HUES6 (cell line): ENCODE data around the gene PPP4R2.
"Not testable (repeated sequence)": the region's sequence is repeated elsewhere in the genome, so short reads cannot be mapped to it uniquely, and the experiment has no call there.

Source experiments
- H3K27ac ChIP-seq: 2 replicates; pipeline ENCODE4 v1.7.0; 2013; ENCODE audit warnings: low read depth, mild to moderate bottlenecking, low read length, inconsistent platforms
- H3K27me3 ChIP-seq: 2 replicates; pipeline ENCODE4 v1.6.1; 2013; ENCODE audit warnings: low read length; ENCODE audit not compliant: control insufficient read depth, insufficient read depth
- H3K36me3 ChIP-seq: 2 replicates; pipeline ENCODE4 v1.6.1; 2013; ENCODE audit warnings: low read length; ENCODE audit not compliant: control insufficient read depth, insufficient read depth
- H3K4me1 ChIP-seq: 2 replicates; pipeline ENCODE4 v1.6.1; 2013; ENCODE audit warnings: low read length; ENCODE audit not compliant: control insufficient read depth, insufficient read depth
- H3K4me3 ChIP-seq: 2 replicates; pipeline ENCODE4 v1.5.1; 2013; ENCODE audit warnings: low read depth, low read length
- H3K9ac ChIP-seq: one replicate; pipeline ENCODE4 v1.6.1; 2013; ENCODE audit warnings: mild to moderate bottlenecking, low read length
- H3K9me3 ChIP-seq: 2 replicates; pipeline ENCODE4 v1.6.1; 2013; ENCODE audit warnings: low read depth, low read length; ENCODE audit not compliant: control insufficient read depth, insufficient read depth

Gene PPP4R2

GRCh38 chr3:72999951-73000350 is 3.3 kb downstream of the PPP4R2 start:
- peaks cover 61% of the 10 kb centered on the region for H3K36me3 ChIP-seq

DNA sequence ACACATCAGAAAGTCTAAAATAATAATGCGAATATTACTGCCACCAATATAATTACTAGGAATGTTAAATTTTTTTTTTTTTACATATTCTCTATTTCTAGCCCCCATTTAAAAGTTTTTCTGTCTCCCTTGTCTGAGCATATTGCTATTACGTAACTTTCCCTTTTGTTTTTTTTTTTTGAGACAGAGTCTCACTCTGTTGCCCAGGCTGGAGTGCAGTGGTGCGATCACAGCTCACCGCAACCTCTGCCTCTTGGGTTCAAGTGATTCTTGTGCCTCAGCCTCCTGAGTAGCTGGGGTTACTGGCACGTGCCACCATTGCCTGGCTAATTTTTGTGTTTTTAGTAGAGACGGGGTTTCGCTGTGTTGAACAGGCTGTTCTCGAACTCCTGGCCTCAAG is 6.4 kb downstream of the PPP4R2 start:
- H3K27ac ChIP-seq, H3K27me3 ChIP-seq, H3K4me3 ChIP-seq, H3K9ac ChIP-seq, H3K9me3 ChIP-seq: not testable (repeated sequence)
- peaks cover 81% of the 10 kb centered on the region for H3K36me3 ChIP-seq
- H3K4me1 ChIP-seq: peaks cover 20% of the 10 kb centered on the region

More at GRCh38 chr3:72999951-73000350, 3.3 kb downstream of the PPP4R2 start:
- H3K9me3 ChIP-seq: no peaks in the 10 kb centered on the region
- no peak overlapping the region for H3K9ac ChIP-seq
- H3K27ac ChIP-seq: no peak overlapping the region
- H3K4me3 ChIP-seq: peak overlapping the region; percentile 99; the same call in 1 of the 2 replicates
- no peaks in the 10 kb centered on the region for H3K27me3 ChIP-seq
- peaks cover 23% of the 10 kb centered on the region for H3K4me1 ChIP-seq

GRCh38 chr3:73004316-73004715 is 7.7 kb downstream of the PPP4R2 start:
- Histone ChIP-seq H3K4me1 (peaks cover 14% of the 10 kb centered on the region; the same call in 1 of the 2 replicates), H3K27me3 (no peaks in the 10 kb centered on the region), H3K36me3 (peaks cover 69% of the 10 kb centered on the region), H3K27ac (no peak overlapping the region), H3K9me3 (no peaks in the 10 kb centered on the region), H3K9ac (no peak overlapping the region), H3K4me3 (no peak overlapping the region)

DNA sequence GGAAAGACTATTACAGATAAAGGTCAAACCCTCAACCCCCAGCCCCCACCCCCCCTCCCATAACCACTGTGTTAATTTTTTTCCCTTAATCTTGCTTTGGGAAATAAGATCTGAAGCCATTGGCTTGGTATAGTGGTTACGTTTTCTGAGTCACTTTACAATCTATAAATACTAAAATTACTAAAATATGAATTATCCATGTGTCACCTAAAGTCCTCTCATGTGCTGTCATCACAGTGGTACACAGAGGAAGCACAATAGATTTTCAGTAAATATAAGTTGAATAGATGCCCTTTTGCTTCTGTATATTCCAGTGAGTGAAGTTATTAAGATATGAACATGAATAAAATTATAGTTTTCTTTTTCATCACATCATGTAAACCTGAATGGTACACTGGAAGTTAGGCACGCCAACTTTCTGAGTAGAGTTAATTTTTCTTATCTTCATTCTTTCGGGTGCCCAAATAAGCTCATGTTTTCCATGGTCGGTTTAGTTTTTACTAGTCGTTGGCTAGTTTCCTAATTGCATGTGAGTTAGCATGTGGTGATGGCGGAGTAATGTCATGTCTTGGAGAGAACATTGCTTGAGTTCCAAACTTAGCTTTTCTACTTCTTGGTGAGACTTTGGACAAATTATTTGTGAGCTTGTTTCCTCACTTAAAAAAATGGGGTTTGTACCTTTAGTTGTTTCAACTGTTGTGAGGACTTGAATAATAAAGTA is 11.5 kb downstream of the PPP4R2 start:
- Histone ChIP-seq H3K9me3 (no peaks in the 10 kb centered on the region), H3K4me1 (0 out of 2 replicates have a peak, but pooled peaks cover 13% of the 10 kb centered on the region), H3K9ac (no peak overlapping the region), H3K4me3 (no peak overlapping the region), H3K27ac (no peak overlapping the region), H3K27me3 (no peaks in the 10 kb centered on the region), H3K36me3 (peaks cover 38% of the 10 kb centered on the region)

DNA sequence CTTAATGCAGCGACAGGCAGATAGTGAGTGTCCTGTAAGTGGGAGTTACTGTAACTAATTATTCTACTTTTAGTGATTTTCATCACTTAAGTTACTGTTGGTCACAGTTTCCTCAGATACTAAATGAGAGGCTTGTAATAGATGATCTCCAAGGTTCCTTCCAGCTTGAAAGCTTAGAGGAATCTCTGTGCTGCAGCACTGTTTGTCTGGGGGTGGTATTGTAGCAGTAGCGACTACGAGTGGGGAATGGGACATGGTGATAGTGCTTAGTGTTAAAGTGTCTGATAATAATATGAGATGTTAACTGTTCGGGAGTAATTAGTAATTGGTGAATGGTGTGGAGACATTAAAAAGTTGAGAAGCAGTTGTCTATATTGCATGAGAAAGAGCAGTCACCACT is 12.4 kb downstream of the PPP4R2 start:
- H3K9me3 ChIP-seq: no peaks in the 10 kb centered on the region
- 0 out of 2 replicates have a peak, but pooled peaks cover 13% of the 10 kb centered on the region for H3K4me1 ChIP-seq
- H3K9ac ChIP-seq: no peak overlapping the region
- H3K4me3 ChIP-seq: no peak overlapping the region
- no peak overlapping the region for H3K27ac ChIP-seq
- H3K27me3 ChIP-seq: no peaks in the 10 kb centered on the region
- H3K36me3 ChIP-seq: peaks cover 31% of the 10 kb centered on the region

DNA sequence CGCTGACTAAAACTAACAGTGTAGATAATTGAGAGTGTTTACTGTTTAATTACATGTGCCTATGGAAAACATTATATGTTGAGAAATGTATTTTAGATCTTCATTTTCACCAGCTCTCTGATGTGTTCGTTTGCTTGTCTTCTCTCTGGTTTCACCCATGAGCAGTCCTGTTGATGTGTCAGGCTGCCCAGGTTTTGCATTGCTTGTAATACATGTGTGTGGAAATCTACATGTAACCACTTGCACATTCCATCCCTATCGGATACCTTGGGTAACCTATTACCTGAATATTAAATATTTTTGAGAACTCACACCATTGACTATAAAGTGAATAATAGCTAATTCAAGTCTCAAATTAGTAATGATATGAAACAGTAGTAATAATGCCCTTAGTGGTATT is 13.1 kb downstream of the PPP4R2 start:
- peaks cover 24% of the 10 kb centered on the region for H3K36me3 ChIP-seq
- no peak overlapping the region for H3K9ac ChIP-seq
- H3K4me1 ChIP-seq: 0 out of 2 replicates have a peak, but pooled peaks cover 13% of the 10 kb centered on the region
- no peak overlapping the region for H3K27ac ChIP-seq
- no peaks in the 10 kb centered on the region for H3K27me3 ChIP-seq
- no peak overlapping the region for H3K4me3 ChIP-seq
- H3K9me3 ChIP-seq: no peaks in the 10 kb centered on the region

DNA sequence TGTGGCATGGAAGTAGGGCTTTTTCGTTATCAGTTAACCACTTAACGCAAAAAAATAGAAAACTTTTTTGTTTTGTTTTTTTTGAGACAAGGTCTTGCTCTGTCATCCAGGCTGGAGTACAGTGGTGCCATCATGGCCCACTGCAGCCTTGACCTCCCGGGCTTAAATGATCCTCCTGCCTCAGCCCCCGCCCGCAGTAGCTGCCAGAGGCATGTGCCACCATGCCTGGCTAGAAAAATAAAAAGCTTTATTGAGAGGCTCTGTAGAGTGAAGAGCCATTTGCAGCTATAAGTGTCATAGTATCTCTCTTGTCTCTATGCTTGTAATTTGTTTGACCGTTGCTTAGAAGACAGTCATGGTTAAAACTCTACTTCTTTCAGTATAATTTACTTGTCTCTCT is 13.5 kb downstream of the PPP4R2 start:
- Histone ChIP-seq H3K36me3 (peaks cover 25% of the 10 kb centered on the region), H3K9ac (no peak overlapping the region), H3K9me3 (no peaks in the 10 kb centered on the region), H3K4me3 (no peak overlapping the region), H3K4me1 (0 out of 2 replicates have a peak, but pooled peaks cover 13% of the 10 kb centered on the region), H3K27ac (no peak overlapping the region), H3K27me3 (no peaks in the 10 kb centered on the region)

- peaks cover 10% of the 10 kb centered on the region; the same call in 1 of the 2 replicates for H3K4me1 ChIP-seq
- H3K36me3 ChIP-seq: peaks cover 6% of the 10 kb centered on the region
- H3K9me3 ChIP-seq: no peaks in the 10 kb centered on the region
- no peak overlapping the region for H3K4me3 ChIP-seq
- H3K9ac ChIP-seq: no peak overlapping the region
- H3K27me3 ChIP-seq: no peaks in the 10 kb centered on the region
- no peak overlapping the region for H3K27ac ChIP-seq
These were observed 21.7 kb downstream of the PPP4R2 start for GRCh38 chr3:73018298-73018697.

- H3K27me3 ChIP-seq: no peaks in the 10 kb centered on the region
- no peaks in the 10 kb centered on the region for H3K9me3 ChIP-seq
- no peak overlapping the region for H3K4me3 ChIP-seq
- peaks cover 6% of the 10 kb centered on the region for H3K36me3 ChIP-seq
- H3K9ac ChIP-seq: no peak overlapping the region
- peaks cover 15% of the 10 kb centered on the region for H3K4me1 ChIP-seq
- no peak overlapping the region for H3K27ac ChIP-seq
These were observed 22.3 kb downstream of the PPP4R2 start for GRCh38 chr3:73018790-73019441.

DNA sequence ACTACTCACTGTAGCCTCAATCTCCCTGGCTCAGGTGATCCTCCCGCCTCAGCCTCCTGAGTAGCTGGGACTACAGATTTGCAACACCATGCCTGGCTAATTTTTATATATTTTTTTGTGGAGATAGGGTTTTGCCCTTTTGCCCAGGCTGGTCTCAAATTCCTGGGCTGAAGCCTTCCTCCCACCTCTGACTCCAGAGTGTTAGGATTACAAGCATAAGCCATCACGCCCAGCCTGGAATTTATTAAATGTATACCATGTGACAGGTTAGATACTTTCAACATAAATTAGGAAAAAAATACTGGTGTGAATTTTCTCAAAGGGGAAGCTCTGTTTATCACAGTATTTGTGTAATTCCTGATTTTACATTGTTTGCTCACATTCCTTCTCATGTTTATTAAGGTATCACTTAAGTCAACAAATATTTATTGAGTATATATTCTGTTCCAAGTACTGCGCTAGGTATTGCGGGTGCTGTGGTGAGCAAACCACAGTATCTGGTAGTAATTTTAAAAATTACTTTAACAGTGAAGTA is 24.8 kb downstream of the PPP4R2 start:
- Histone ChIP-seq H3K4me3 (no peak overlapping the region), H3K27ac (no peak overlapping the region), H3K9me3 (no peaks in the 10 kb centered on the region), H3K4me1 (peaks cover 28% of the 10 kb centered on the region), H3K9ac (no peak overlapping the region), H3K27me3 (no peaks in the 10 kb centered on the region), H3K36me3 (peaks cover 3% of the 10 kb centered on the region; the same call in 1 of the 2 replicates)

DNA sequence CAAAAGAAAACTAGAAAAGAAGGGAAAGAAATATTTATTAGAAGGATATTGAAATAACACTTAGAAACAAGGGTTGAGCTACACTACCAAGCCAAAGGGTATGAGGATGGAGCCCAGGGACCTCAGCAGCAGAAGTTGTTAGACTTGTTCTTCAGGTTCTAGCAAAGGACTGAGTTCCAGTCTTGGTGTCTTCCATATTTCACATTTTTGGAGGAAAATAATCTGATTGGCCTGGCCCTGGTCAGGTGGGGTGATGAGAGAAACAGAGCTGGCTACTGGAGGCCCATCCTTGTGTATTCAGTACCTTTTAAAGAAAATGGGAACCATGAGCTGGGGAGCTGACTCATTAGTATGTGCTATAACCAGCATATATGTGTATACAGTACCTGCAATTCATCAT is 28.2 kb downstream of the PPP4R2 start:
- Histone ChIP-seq H3K27me3 (no peaks in the 10 kb centered on the region), H3K9ac (no peak overlapping the region), H3K27ac (0 out of 2 replicates have a peak overlapping the region, but pooled peaks have one; percentile 36), H3K4me1 (peaks cover 32% of the 10 kb centered on the region), H3K4me3 (no peak overlapping the region), H3K36me3 (peaks cover 2% of the 10 kb centered on the region), H3K9me3 (no peaks in the 10 kb centered on the region)
